Stimulated activated memory B cell treated with anti-CD40 and anti-IgM and Interleukin-4, amounts not matched to agents 10 μg/mL and 1 μg/mL and 100 μg/mL, for 72 hours (primary cell): ENCODE data around the gene ZNF438.

ENCODE experiments used
- ATAC-seq: fragments of 150-1000 bp; cut with Tn5 transposase; 2 replicates; pipeline ENCODE4 v1.10.0; 2021
- H3K27ac Mint-ChIP-seq: one replicate; pipeline ENCODE4 v1.8.0; 2022; ENCODE audit warnings: mild to moderate bottlenecking, mixed read lengths
- H3K27me3 Mint-ChIP-seq: one replicate; pipeline ENCODE4 v1.8.0; 2022; ENCODE audit warnings: mixed read lengths
- H3K36me3 Mint-ChIP-seq: one replicate; pipeline ENCODE4 v1.8.0; 2022; ENCODE audit warnings: mixed read lengths
- H3K4me1 Mint-ChIP-seq: one replicate; pipeline ENCODE4 v1.8.0; 2022; ENCODE audit warnings: mixed read lengths
- H3K4me3 Mint-ChIP-seq: one replicate; pipeline ENCODE4 v1.8.0; 2022; ENCODE audit warnings: mild to moderate bottlenecking, moderate library complexity, mixed read lengths
- H3K9me3 Mint-ChIP-seq: one replicate; pipeline ENCODE4 v1.8.0; 2022; ENCODE audit warnings: mixed read lengths

Gene ZNF438, protein sequence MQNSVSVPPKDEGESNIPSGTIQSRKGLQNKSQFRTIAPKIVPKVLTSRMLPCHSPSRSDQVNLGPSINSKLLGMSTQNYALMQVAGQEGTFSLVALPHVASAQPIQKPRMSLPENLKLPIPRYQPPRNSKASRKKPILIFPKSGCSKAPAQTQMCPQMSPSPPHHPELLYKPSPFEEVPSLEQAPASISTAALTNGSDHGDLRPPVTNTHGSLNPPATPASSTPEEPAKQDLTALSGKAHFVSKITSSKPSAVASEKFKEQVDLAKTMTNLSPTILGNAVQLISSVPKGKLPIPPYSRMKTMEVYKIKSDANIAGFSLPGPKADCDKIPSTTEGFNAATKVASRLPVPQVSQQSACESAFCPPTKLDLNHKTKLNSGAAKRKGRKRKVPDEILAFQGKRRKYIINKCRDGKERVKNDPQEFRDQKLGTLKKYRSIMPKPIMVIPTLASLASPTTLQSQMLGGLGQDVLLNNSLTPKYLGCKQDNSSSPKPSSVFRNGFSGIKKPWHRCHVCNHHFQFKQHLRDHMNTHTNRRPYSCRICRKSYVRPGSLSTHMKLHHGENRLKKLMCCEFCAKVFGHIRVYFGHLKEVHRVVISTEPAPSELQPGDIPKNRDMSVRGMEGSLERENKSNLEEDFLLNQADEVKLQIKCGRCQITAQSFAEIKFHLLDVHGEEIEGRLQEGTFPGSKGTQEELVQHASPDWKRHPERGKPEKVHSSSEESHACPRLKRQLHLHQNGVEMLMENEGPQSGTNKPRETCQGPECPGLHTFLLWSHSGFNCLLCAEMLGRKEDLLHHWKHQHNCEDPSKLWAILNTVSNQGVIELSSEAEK

DNA sequence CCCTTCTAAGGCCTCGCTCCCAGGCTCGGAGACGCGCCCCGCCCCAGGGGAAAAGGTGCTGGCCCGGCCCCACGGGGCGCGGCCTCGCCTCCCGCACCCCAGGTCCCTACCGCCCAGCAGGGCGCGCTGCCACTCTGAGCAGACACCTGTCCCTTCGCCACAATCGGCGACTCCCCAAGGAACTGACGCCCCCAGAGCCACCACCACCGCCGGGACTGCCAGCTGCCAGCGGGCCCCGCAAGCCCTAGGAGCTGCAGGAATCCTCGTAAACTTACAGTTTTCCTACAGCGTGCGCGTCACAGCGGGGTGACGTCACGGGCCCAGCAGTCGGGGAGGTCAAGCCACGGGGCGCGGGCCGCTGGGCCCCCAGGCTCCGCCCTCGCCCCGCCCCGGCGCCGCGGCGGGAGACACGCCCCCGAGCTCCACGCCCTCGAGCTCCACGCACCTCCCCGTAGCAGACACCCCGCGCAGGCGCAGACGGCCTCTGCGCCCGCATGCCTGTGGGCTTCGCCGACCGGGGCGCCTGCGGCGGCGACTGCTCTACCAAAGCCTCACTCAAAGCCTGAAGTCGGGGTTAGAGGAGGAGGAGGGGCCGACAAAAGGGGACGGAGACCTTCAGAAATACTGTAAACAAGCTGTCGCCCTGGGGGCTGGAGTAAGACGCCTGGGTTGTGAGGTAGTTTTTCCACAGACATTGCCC is at the start of gene ZNF438:
TSS of gene ZNF438 (minus strand) at position 308 of the 700 bp plus-strand sequence. CDS start 154,831 bp downstream, outside the sequence.
- H3K27ac Mint-ChIP-seq, result peak within 1 kb of the TSS; percentile 94
- H3K36me3 Mint-ChIP-seq, result peaks cover 5% of the 10 kb centered on the region
- no peaks in the 10 kb centered on the region for H3K9me3 Mint-ChIP-seq
- peak; percentile 96 for ATAC-seq
- peaks cover 15% of the 10 kb centered on the region for H3K4me1 Mint-ChIP-seq
- H3K27me3 Mint-ChIP-seq, result no peaks in the 10 kb centered on the region
- H3K4me3 Mint-ChIP-seq, result peak within 1 kb of the TSS; percentile 89

DNA sequence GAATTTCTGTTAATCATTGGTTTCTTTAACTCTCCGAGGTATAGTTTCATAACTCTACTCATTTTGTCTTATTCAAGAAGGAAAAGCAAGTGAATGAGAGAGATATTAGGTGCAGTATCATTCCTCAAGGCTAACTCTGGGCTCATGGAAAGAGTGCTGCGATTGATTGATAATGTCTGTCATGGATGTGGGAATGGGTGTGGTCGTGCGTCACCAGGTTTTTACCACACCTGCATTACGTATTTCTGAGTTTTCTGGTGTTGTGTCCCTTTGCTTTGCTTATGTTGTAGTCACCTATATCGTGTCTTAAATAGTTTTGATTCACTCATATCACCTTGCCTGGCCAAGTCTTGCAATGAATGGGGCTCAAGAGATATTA is 44.9 kb upstream of the ZNF438 start:
- Mint-ChIP-seq H3K4me1 (no peaks in the 10 kb centered on the region), H3K4me3 (no peak overlapping the region), H3K27ac (no peak overlapping the region), H3K27me3 (peaks cover 39% of the 10 kb centered on the region), H3K9me3 (no peaks in the 10 kb centered on the region), H3K36me3 (no peaks in the 10 kb centered on the region)
- no peak for ATAC-seq

DNA sequence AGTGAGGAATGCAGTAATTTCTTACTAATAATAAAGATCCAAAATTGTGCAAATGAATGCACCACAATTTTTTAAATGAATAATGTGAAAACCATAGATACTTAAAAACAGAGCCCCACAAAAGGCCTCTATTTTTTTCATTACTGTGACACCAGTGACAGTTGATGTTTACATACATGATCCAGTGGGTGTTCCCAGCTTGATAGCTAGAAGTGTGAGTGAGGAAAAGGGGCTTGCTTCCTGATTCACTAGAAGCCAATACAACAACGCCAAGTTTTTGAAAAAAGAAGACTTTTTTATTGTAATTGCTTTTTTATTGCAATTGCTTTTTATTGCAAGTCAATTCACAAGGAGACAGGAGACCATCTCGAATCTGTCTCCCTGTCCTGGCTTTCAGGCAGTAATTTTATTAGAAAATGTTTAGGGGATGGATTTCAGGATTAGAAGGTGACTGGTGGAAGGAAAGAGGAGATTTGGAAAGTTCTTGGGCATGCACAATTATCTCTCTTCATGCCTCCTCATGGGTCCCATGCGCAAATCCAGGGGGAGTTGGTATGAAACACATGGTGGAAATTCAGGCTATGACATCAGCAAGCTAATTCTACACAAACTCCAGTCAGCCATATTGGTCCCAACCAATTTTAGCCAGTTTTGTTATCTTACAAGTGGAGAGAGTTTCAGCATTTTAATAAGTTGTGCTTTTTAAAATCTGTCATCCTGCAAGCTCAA is 44.4 kb upstream of the ZNF438 start:
- Mint-ChIP-seq H3K27me3 (peaks cover 36% of the 10 kb centered on the region), H3K36me3 (no peaks in the 10 kb centered on the region), H3K9me3 (no peaks in the 10 kb centered on the region)

DNA sequence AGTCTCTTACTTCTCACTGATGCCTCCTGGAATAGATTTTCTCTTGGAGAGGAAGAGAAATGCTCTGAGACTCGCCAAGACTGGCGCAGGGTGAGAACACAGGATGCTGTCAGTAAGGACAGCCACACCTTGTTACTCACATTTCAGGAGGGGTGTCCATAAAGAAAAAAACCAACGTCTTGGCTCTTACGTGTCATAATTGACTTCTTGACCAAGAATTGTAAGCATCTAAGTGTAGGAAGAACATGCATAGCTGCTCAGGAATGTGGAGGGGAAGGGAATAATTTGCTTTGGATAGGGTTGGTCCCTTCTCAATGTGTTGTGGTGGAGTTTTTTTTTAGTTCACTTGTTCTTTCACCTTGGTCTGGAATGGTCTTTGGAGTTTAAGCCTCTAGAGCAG is 43.8 kb upstream of the ZNF438 start:
- Mint-ChIP-seq H3K36me3 (no peaks in the 10 kb centered on the region), H3K4me3 (no peak overlapping the region), H3K4me1 (no peaks in the 10 kb centered on the region), H3K27ac (no peak overlapping the region), H3K27me3 (peaks cover 30% of the 10 kb centered on the region), H3K9me3 (no peaks in the 10 kb centered on the region)
- no peak for ATAC-seq

More for the DNA sequence above, 44.4 kb upstream of the ZNF438 start:
- H3K4me3 Mint-ChIP-seq, result no peak overlapping the region
- no peak overlapping the region for H3K27ac Mint-ChIP-seq
- ATAC-seq, result no peak
- no peaks in the 10 kb centered on the region for H3K4me1 Mint-ChIP-seq

DNA sequence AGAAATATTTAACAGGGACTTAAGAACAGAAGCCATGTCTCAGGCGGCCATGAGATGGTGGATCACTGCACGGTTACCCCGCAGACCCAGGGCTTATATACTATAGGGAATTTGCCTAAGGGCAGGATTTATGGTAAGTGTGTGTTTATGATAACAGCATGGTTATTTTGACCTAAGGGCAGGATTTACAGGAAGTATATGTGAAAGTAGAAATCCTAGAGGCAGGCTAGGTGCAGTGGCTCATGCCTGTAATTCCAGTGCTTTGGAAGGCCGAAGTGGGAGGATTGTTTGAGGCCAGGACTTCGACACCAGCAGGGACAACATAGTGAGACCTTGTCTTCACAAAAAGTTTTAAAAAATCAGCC is 43.0 kb upstream of the ZNF438 start:
- Mint-ChIP-seq H3K27me3 (peaks cover 30% of the 10 kb centered on the region), H3K9me3 (no peaks in the 10 kb centered on the region), H3K4me3 (no peak overlapping the region), H3K36me3 (no peaks in the 10 kb centered on the region), H3K27ac (no peak overlapping the region), H3K4me1 (no peaks in the 10 kb centered on the region)
- ATAC-seq, result peak; percentile 21

DNA sequence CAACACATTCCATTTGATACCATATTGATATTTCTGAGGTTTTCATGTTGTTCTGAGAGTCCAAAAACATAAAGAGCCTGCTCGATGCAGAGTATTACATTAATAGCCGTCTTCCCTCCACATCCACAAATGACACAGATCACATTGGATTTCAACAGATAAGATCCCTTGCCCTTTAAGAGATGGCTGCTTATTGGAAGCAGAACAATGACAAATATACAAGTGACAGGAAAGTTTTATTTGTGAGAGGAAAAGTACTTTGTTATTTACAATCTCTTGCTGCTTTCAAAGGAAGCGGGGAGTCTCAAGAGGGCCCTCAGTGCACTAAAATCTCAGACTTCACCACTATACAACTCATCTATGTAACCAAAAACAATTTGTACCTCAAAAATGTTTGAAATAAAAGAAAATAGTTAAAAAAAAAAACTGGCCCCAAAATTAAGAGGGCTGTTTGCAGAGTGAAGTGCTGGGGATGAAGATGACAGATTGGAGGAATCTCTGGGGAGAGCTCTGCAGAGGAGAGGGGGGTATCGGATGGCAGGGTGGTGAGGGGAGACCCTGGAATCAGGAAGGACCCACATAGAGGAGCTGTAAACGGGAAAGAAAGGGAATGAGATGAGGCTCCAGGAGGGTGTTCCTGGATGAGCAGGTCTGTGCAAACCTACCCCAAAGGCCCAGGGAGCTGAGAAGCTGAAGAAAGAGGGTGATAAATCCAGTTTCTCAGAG is 42.5 kb upstream of the ZNF438 start:
- no peaks in the 10 kb centered on the region for H3K4me1 Mint-ChIP-seq
- no peaks in the 10 kb centered on the region for H3K36me3 Mint-ChIP-seq
- peaks cover 30% of the 10 kb centered on the region for H3K27me3 Mint-ChIP-seq
- H3K27ac Mint-ChIP-seq, result no peak overlapping the region
- ATAC-seq, result no peak
- H3K4me3 Mint-ChIP-seq, result no peak overlapping the region
- no peaks in the 10 kb centered on the region for H3K9me3 Mint-ChIP-seq

DNA sequence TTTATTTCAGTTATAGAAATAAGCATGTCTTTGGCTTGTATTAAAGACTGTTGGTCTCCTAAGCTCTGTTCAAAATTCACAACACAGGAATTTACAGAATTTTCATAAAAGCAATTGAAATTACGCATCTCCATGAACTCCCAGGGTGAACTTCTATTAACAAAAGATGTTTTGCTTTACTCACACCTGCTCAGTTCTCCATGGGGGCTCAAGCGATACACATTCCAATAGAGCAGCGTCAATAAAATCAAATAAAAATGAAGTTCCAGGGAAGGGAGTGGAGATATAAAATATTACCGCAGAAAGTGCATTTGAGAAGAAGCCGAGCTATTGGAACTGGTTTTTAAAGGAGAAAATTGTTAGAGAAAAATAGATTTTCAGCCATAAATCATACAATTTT is 41.5 kb upstream of the ZNF438 start:
- ATAC-seq, result no peak
- H3K4me1 Mint-ChIP-seq, result no peaks in the 10 kb centered on the region
- H3K27me3 Mint-ChIP-seq, result peaks cover 32% of the 10 kb centered on the region
- no peak overlapping the region for H3K27ac Mint-ChIP-seq
- no peaks in the 10 kb centered on the region for H3K9me3 Mint-ChIP-seq
- H3K36me3 Mint-ChIP-seq, result no peaks in the 10 kb centered on the region
- no peak overlapping the region for H3K4me3 Mint-ChIP-seq

DNA sequence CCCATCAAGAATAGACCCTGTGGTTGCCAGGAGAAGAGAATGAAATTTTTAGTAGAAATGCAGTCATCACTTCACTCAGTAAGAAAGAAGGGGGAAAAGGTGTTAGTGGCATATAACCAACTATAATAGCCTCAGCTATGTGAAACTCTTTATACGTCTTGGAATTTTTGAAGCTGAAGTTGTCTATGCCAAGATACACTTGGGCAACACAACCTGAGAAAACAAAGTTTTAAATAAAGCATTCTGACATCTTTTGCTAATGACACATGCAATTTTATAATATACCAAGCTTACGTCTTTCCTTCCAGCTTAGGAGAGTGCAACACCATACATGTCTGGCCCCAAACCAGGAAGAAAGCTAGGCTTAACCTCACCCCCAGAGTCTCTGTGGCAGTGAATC is 40.8 kb upstream of the ZNF438 start:
- H3K4me3 Mint-ChIP-seq, result no peak overlapping the region
- H3K27ac Mint-ChIP-seq, result no peak overlapping the region
- H3K4me1 Mint-ChIP-seq, result no peaks in the 10 kb centered on the region
- peaks cover 3% of the 10 kb centered on the region for H3K9me3 Mint-ChIP-seq
- H3K36me3 Mint-ChIP-seq, result no peaks in the 10 kb centered on the region
- ATAC-seq, result no peak
- peaks cover 36% of the 10 kb centered on the region for H3K27me3 Mint-ChIP-seq

DNA sequence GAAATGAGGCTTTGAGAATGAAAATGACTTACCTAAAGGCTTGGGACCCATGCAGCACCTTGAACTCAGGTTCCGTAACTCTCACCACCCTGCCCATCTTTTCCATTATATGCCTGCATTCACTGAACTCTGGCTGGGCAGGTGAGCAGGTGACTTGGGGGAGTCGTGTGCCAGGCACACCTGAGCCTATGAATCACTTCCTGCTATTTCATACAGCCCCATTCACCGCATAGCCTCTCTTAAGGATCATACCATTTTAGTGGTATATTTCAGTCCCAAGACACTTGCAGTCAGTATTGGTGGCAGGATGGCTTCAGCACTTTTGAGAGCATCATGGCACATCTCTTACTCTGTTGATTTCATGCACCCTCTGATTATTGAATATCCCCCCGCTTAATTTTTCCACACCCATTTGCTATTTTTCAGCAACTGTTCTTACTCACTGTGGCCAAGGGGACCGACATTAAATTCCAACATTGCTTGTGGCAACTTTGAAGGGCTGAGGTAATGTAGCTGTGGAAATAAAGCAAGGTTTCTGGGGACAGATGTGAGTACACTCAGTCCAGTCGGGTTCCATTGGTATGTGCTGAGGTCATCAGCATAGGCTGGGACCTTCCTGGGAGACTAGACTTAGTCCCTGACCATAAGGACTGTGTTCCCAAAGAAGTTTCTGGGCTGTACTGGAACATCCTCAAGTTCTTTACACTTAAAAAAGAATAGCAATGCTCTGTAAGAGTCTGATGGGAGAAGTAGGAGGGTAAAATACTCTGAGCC is 39.8 kb upstream of the ZNF438 start:
- H3K9me3 Mint-ChIP-seq, result peaks cover 3% of the 10 kb centered on the region
- no peak overlapping the region for H3K27ac Mint-ChIP-seq
- no peak overlapping the region for H3K4me3 Mint-ChIP-seq
- H3K36me3 Mint-ChIP-seq, result no peaks in the 10 kb centered on the region
- peaks cover 43% of the 10 kb centered on the region for H3K27me3 Mint-ChIP-seq
- H3K4me1 Mint-ChIP-seq, result no peaks in the 10 kb centered on the region
- no peak for ATAC-seq

DNA sequence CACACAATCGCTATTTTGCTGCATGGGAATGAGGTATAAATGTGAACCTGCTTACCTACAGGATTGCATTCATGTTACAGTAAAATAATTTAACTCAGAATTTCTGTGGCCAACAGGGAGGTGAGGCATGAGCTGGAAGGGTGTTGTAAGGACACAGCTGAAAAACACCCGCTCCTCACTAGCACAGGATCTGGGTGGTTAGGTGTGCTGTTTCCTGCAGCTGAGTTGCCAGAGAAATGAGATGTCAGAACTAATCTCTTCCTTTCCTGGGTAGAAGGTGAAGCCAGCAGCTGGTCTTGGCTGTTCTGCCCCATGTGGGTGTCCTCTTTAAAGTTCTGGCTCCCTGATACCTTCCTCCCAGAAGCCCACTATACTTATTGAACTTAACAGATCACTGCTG is 39.0 kb upstream of the ZNF438 start:
- H3K9me3 Mint-ChIP-seq, result peaks cover 3% of the 10 kb centered on the region
- H3K27me3 Mint-ChIP-seq, result peaks cover 46% of the 10 kb centered on the region
- ATAC-seq, result no peak
- no peaks in the 10 kb centered on the region for H3K36me3 Mint-ChIP-seq
- no peak overlapping the region for H3K27ac Mint-ChIP-seq
- no peaks in the 10 kb centered on the region for H3K4me1 Mint-ChIP-seq
- H3K4me3 Mint-ChIP-seq, result no peak overlapping the region

DNA sequence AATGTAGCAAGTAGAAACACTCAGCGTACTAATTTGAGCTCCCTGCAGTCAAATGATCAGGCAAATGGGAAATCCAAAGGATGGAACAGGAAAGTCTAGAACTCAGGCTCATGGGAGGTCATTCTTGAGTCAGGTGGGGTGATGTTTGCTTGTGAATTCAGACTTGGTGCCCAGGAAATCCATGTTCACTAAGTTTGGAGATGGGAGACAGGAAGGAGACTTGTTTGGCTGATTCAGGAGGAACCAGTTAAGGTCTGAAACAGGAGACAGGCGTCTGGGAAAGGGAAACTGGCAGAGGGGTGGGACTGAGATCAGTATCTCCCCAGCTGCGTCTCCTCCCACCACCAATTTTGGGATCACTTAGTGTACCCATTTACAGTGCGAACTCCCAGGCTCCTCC is 38.4 kb upstream of the ZNF438 start:
- Mint-ChIP-seq H3K27me3 (peaks cover 46% of the 10 kb centered on the region), H3K27ac (no peak overlapping the region), H3K9me3 (peaks cover 3% of the 10 kb centered on the region), H3K4me1 (no peaks in the 10 kb centered on the region), H3K4me3 (no peak overlapping the region), H3K36me3 (no peaks in the 10 kb centered on the region)
- no peak for ATAC-seq

DNA sequence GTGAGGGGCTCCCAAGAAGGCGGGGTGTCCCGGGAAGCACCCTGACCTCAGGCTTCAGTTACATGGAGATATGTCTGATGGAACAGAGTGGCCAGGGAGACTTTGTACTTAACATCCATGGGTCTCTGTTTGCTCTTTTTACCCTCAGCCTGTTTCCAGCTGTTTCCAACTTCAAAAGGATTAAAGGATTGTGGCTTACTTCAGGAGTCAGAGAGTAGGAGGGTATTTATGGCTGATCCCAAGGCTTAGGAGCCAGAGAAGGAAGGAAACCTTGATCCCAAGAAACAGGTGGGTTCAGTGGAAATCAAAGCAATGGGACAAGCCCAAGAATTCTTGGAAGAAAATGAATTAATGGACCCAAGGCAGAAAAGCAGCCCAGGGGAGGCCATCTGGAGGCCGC is 37.7 kb upstream of the ZNF438 start:
- H3K4me1 Mint-ChIP-seq, result no peaks in the 10 kb centered on the region
- ATAC-seq, result no peak
- H3K27me3 Mint-ChIP-seq, result peaks cover 41% of the 10 kb centered on the region
- H3K36me3 Mint-ChIP-seq, result no peaks in the 10 kb centered on the region
- no peak overlapping the region for H3K4me3 Mint-ChIP-seq
- H3K27ac Mint-ChIP-seq, result no peak overlapping the region
- H3K9me3 Mint-ChIP-seq, result peaks cover 3% of the 10 kb centered on the region

DNA sequence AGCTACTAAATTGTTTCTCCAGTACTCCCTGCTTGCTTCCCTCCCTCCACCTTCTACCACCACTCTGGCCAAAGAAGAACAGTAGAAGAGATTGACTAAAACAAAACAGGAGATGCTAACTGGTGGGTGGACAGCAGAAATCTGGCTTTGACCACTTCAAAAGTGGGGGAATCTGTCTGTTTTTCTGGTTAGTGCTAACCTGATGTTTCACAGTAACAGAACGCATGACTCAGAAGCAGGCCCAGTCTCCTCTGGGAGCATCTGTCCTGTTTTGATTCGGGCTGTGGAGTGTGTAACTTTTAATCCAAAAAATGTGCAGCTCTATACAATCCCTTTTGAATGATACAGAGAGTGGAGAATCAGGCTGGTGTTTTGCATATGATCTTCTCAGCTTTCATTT is 32.7 kb upstream of the ZNF438 start:
- peaks cover 3% of the 10 kb centered on the region for H3K9me3 Mint-ChIP-seq

DNA sequence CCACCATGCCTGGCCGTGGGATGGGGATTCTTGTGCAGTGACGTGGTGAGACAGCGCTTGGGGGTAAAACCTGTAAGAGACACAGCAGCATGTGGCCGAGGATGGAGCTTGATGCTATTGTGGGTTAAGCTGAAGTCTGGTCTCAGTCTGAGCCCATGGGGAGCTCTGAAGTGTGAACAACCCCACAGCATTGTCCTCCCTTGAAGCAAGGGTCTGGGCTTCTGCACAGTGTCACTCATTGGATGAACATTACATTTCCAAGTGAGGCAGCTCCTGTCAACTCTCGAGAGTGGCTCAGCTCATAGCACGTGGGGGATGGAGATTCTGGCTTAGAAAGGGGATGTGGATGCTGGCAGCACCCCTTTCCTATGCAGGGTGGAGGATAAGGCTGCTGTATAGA is 32.2 kb upstream of the ZNF438 start:
- no peak overlapping the region for H3K4me3 Mint-ChIP-seq
- H3K9me3 Mint-ChIP-seq, result peaks cover 3% of the 10 kb centered on the region
- H3K27ac Mint-ChIP-seq, result no peak overlapping the region
- H3K36me3 Mint-ChIP-seq, result no peaks in the 10 kb centered on the region
- peaks cover 50% of the 10 kb centered on the region for H3K27me3 Mint-ChIP-seq
- ATAC-seq, result no peak
- no peaks in the 10 kb centered on the region for H3K4me1 Mint-ChIP-seq

More for the DNA sequence above, 32.7 kb upstream of the ZNF438 start:
- Mint-ChIP-seq H3K27ac (no peak overlapping the region), H3K4me3 (no peak overlapping the region), H3K27me3 (peaks cover 55% of the 10 kb centered on the region), H3K4me1 (no peaks in the 10 kb centered on the region), H3K36me3 (no peaks in the 10 kb centered on the region)
- ATAC-seq, result no peak
